ENCODE data around the gene PDE9A. TPM values are rescaled to one million over a fixed set of nuclear protein-coding genes. Genes with fewer than 3 reads are reported as not detected.
"Not testable (repeated sequence)": the region's sequence is repeated elsewhere in the genome, so short reads cannot be mapped to it uniquely, and the experiment has no call there.

Gene PDE9A
- total RNA-seq, 5 donors from 2014 or later (not counting 1 experiment from before 2014, with no cell fraction given) = 11.5 to 18.3 (median 16.1) TPM

GRCh38 chr21:42705746-42706374, 52.4 kb downstream of the PDE9A start:
- no peaks in the 10 kb centered on the region for H3K4me1 ChIP-seq (ENCODE audit: control insufficient read depth in 1 of 2, extremely low read depth in 1 of 2, insufficient read depth in 2 of 2, low read length in 2 of 2)
- ATAC-seq (replicated peaks in 1 of 4) (no peak), DNase-seq (no peak)
- Mint-ChIP-seq H3K36me3 (peaks cover 19% of the 10 kb centered on the region), H3K27ac (no peak overlapping the region), H3K4me1 (peaks cover 0 to 13% (median 0%) of the 10 kb centered on the region in 3 donors), H3K4me3 (no peak overlapping the region), H3K9me3 (no peaks in the 10 kb centered on the region), H3K27me3 (no peaks in the 10 kb centered on the region)
- no peak overlapping the region for H3K27ac ChIP-seq (ENCODE audit: low read length)
- H3K9me3 ChIP-seq = no peaks in the 10 kb centered on the region
- peaks cover 0 to 24% of the 10 kb centered on the region in 2 experiments for H3K27me3 ChIP-seq (replicated peaks in 1 of 2; ENCODE audit: control insufficient read depth in 2 of 2, extremely low read depth in 1 of 2, insufficient read depth in 2 of 2, low read length in 1 of 2)
- no peak overlapping the region for H3K4me3 ChIP-seq (ENCODE audit: control insufficient read depth in 1 of 2, extremely low read depth in 1 of 2, low read length in 1 of 2)
- POLR2A ChIA-PET = no interaction called here
- H3K36me3 ChIP-seq (ENCODE audit: control insufficient read depth in 2 of 2, extremely low read depth in 1 of 2, insufficient read depth in 1 of 2, low read length in 1 of 2) = peaks cover 0 to 2% of the 10 kb centered on the region in 2 donors
- CTCF ChIA-PET = no interaction called here
- WGBS (ENCODE audit: insufficient coverage) = 79% methylated on average over 6 of the region's 14 CpGs

- Histone ChIP-seq H3K27ac (ENCODE audit: low read length) (no peak overlapping the region), H3K27me3 (replicated peaks in 1 of 2; ENCODE audit: control insufficient read depth in 2 of 2, extremely low read depth in 1 of 2, insufficient read depth in 2 of 2, low read length in 1 of 2) (peaks cover 0 to 24% of the 10 kb centered on the region in 2 experiments), H3K36me3 (ENCODE audit: control insufficient read depth in 2 of 2, extremely low read depth in 1 of 2, insufficient read depth in 1 of 2, low read length in 1 of 2) (peaks cover 0 to 2% of the 10 kb centered on the region in 2 donors), H3K4me1 (ENCODE audit: control insufficient read depth in 1 of 2, extremely low read depth in 1 of 2, insufficient read depth in 2 of 2, low read length in 2 of 2) (no peaks in the 10 kb centered on the region), H3K9me3 (no peaks in the 10 kb centered on the region), H3K4me3 (ENCODE audit: control insufficient read depth in 1 of 2, extremely low read depth in 1 of 2, low read length in 1 of 2) (no peak overlapping the region)
- DNase-seq = no peak
- 84% methylated on average over 13 of the region's 13 CpGs for WGBS (ENCODE audit: insufficient coverage)
- Mint-ChIP-seq H3K36me3 (peaks cover 19% of the 10 kb centered on the region), H3K4me1 (peaks cover 0 to 12% (median 0%) of the 10 kb centered on the region in 3 donors), H3K4me3 (no peak overlapping the region), H3K9me3 (no peaks in the 10 kb centered on the region), H3K27ac (no peak overlapping the region), H3K27me3 (no peaks in the 10 kb centered on the region)
- POLR2A ChIA-PET = no interaction called here
- ATAC-seq (replicated peaks in 1 of 4) = no peak
- CTCF ChIA-PET = no interaction called here
These were observed 53.3 kb downstream of the PDE9A start for GRCh38 chr21:42706765-42707164.

GRCh38 chr21:42707207-42707830, 53.9 kb downstream of the PDE9A start:
- ATAC-seq (replicated peaks in 1 of 4) (no peak), DNase-seq (no peak)
- peaks cover 0 to 24% of the 10 kb centered on the region in 2 experiments for H3K27me3 ChIP-seq (replicated peaks in 1 of 2; ENCODE audit: control insufficient read depth in 2 of 2, extremely low read depth in 1 of 2, insufficient read depth in 2 of 2, low read length in 1 of 2)
- no peak overlapping the region for H3K27ac ChIP-seq (ENCODE audit: low read length)
- POLR2A ChIA-PET = no interaction called here
- H3K4me1 ChIP-seq (ENCODE audit: control insufficient read depth in 1 of 2, extremely low read depth in 1 of 2, insufficient read depth in 2 of 2, low read length in 2 of 2) = no peaks in the 10 kb centered on the region
- no peak overlapping the region for H3K27ac Mint-ChIP-seq
- H3K36me3 Mint-ChIP-seq = peaks cover 13% of the 10 kb centered on the region
- peaks cover 0 to 2% of the 10 kb centered on the region in 2 donors for H3K36me3 ChIP-seq (ENCODE audit: control insufficient read depth in 2 of 2, extremely low read depth in 1 of 2, insufficient read depth in 1 of 2, low read length in 1 of 2)
- H3K4me3 Mint-ChIP-seq = no peak overlapping the region
- no peak overlapping the region for H3K4me3 ChIP-seq (ENCODE audit: control insufficient read depth in 1 of 2, extremely low read depth in 1 of 2, low read length in 1 of 2)
- H3K9me3 ChIP-seq = no peaks in the 10 kb centered on the region
- WGBS (ENCODE audit: insufficient coverage) = 97% methylated on average over 4 of the region's 7 CpGs
- H3K9me3 Mint-ChIP-seq = no peaks in the 10 kb centered on the region
- H3K4me1 Mint-ChIP-seq = peaks cover 0 to 7% (median 0%) of the 10 kb centered on the region in 3 donors
- CTCF ChIA-PET = no interaction called here
- no peaks in the 10 kb centered on the region for H3K27me3 Mint-ChIP-seq

GRCh38 chr21:42708107-42708506, 54.7 kb downstream of the PDE9A start:
- Mint-ChIP-seq H3K4me1 (peaks cover 0 to 5% (median 0%) of the 10 kb centered on the region in 3 donors), H3K27me3 (no peaks in the 10 kb centered on the region), H3K9me3 (no peaks in the 10 kb centered on the region), H3K27ac (no peak overlapping the region), H3K4me3 (no peak overlapping the region), H3K36me3 (peaks cover 9% of the 10 kb centered on the region)
- WGBS (ENCODE audit: insufficient coverage) = 89% methylated on average over 5 of the region's 7 CpGs
- Histone ChIP-seq H3K9me3 (no peaks in the 10 kb centered on the region), H3K4me1 (ENCODE audit: control insufficient read depth in 1 of 2, extremely low read depth in 1 of 2, insufficient read depth in 2 of 2, low read length in 2 of 2) (no peaks in the 10 kb centered on the region), H3K27ac (ENCODE audit: low read length) (no peak overlapping the region), H3K4me3 (ENCODE audit: control insufficient read depth in 1 of 2, extremely low read depth in 1 of 2, low read length in 1 of 2) (no peak overlapping the region), H3K27me3 (replicated peaks in 1 of 2; ENCODE audit: control insufficient read depth in 2 of 2, extremely low read depth in 1 of 2, insufficient read depth in 2 of 2, low read length in 1 of 2) (peaks cover 0 to 19% of the 10 kb centered on the region in 2 experiments), H3K36me3 (ENCODE audit: control insufficient read depth in 2 of 2, extremely low read depth in 1 of 2, insufficient read depth in 1 of 2, low read length in 1 of 2) (peaks cover 0 to 2% of the 10 kb centered on the region in 2 donors)
- CTCF ChIA-PET = no interaction called here
- DNase-seq = no peak
- ATAC-seq (replicated peaks in 1 of 4) = no peak
- POLR2A ChIA-PET = no interaction called here

GRCh38 chr21:42708916-42709315, 55.5 kb downstream of the PDE9A start:
- POLR2A ChIA-PET; H3K9me3 ChIP-seq; ATAC-seq (replicated peaks in 1 of 4); H3K4me3 Mint-ChIP-seq; H3K4me1 Mint-ChIP-seq; H3K27ac ChIP-seq (ENCODE audit: low read length); H3K36me3 ChIP-seq (ENCODE audit: control insufficient read depth in 2 of 2, extremely low read depth in 1 of 2, insufficient read depth in 1 of 2, low read length in 1 of 2); H3K27me3 Mint-ChIP-seq; H3K36me3 Mint-ChIP-seq; H3K9me3 Mint-ChIP-seq; DNase-seq; H3K4me1 ChIP-seq (ENCODE audit: control insufficient read depth in 1 of 2, extremely low read depth in 1 of 2, insufficient read depth in 2 of 2, low read length in 2 of 2); H3K27ac Mint-ChIP-seq; CTCF ChIA-PET; H3K4me3 ChIP-seq (ENCODE audit: control insufficient read depth in 1 of 2, extremely low read depth in 1 of 2, low read length in 1 of 2): not testable (repeated sequence)
- no CpG with 5 or more reads among the region's 1 CpG for WGBS (ENCODE audit: insufficient coverage)
- peaks cover 0 to 14% of the 10 kb centered on the region in 2 experiments for H3K27me3 ChIP-seq (replicated peaks in 1 of 2; ENCODE audit: control insufficient read depth in 2 of 2, extremely low read depth in 1 of 2, insufficient read depth in 2 of 2, low read length in 1 of 2)

- Histone ChIP-seq H3K27ac (ENCODE audit: low read length) (no peak overlapping the region), H3K9me3 (no peaks in the 10 kb centered on the region), H3K4me1 (ENCODE audit: control insufficient read depth in 1 of 2, extremely low read depth in 1 of 2, insufficient read depth in 2 of 2, low read length in 2 of 2) (no peaks in the 10 kb centered on the region), H3K4me3 (ENCODE audit: control insufficient read depth in 1 of 2, extremely low read depth in 1 of 2, low read length in 1 of 2) (no peak overlapping the region), H3K27me3 (replicated peaks in 1 of 2; ENCODE audit: control insufficient read depth in 2 of 2, extremely low read depth in 1 of 2, insufficient read depth in 2 of 2, low read length in 1 of 2) (peaks cover 0 to 2% of the 10 kb centered on the region in 2 experiments), H3K36me3 (ENCODE audit: control insufficient read depth in 2 of 2, extremely low read depth in 1 of 2, insufficient read depth in 1 of 2, low read length in 1 of 2) (no peaks in the 10 kb centered on the region)
- no peak overlapping the region for H3K4me3 Mint-ChIP-seq
- H3K36me3 Mint-ChIP-seq = peaks cover 3% of the 10 kb centered on the region
- DNase-seq (no peak), ATAC-seq (replicated peaks in 1 of 4) (no peak)
- H3K9me3 Mint-ChIP-seq = no peaks in the 10 kb centered on the region
- H3K4me1 Mint-ChIP-seq = no peaks in the 10 kb centered on the region
- CTCF ChIA-PET = no interaction called here
- no CpG with 5 or more reads among the region's 4 CpGs for WGBS (ENCODE audit: insufficient coverage)
- H3K27me3 Mint-ChIP-seq = no peaks in the 10 kb centered on the region
- POLR2A ChIA-PET = no interaction called here
- no peak overlapping the region for H3K27ac Mint-ChIP-seq
These were observed 58.2 kb downstream of the PDE9A start for GRCh38 chr21:42711667-42712066.

All from T-cell (primary cell).